Neural crest cell (in vitro differentiated cells): ENCODE results near the gene GNAO1. TPM values are rescaled to one million over a fixed set of nuclear protein-coding genes. Genes with fewer than 3 reads are reported as not detected.

Source experiments
- DNase-seq: peaks from one replicate; pipeline ENCODE4 v3.0.0; 2021; ENCODE audit warnings: low read depth, mixed read lengths, low spot score
- H3K27ac Mint-ChIP-seq: one replicate; pipeline ENCODE4 v1.8.0; 2021; ENCODE audit warnings: mild to moderate bottlenecking, mixed read lengths; ENCODE audit not compliant: unreplicated experiment
- H3K27me3 Mint-ChIP-seq: 2 replicates; pipeline ENCODE4 v1.8.0; 2021; ENCODE audit warnings: low read depth, mild to moderate bottlenecking, mixed read lengths
- H3K36me3 Mint-ChIP-seq: 2 replicates; pipeline ENCODE4 v1.8.0; 2021; ENCODE audit warnings: low read depth, mild to moderate bottlenecking, mixed read lengths
- H3K4me1 Mint-ChIP-seq: 2 replicates; pipeline ENCODE4 v1.8.0; 2021; ENCODE audit warnings: mixed read lengths
- H3K4me3 Mint-ChIP-seq: one replicate; pipeline ENCODE4 v1.8.0; 2021; ENCODE audit warnings: mild to moderate bottlenecking, mixed read lengths
- H3K9me3 Mint-ChIP-seq: 2 replicates; pipeline ENCODE4 v1.8.0; 2021; ENCODE audit warnings: mixed read lengths
- total RNA-seq: library from RNA; stranded (reverse); gene quantifications from 2 replicates; pipeline ENCODE4 v1.2.1, GENCODE V29; 2021
- TF ChIP-seq, protein P1 (sequence below): fragments of 200-600 bp; sonication (generic); conservative IDR thresholded peaks from 2 replicates; pipeline ENCODE4 v1.5.0; 2021; ENCODE audit warnings: antibody characterized with exemption, mild to moderate bottlenecking

The GNAO1 gene
- total RNA-seq, 1 donor from 2014 or later = 22.2 TPM

DNA sequence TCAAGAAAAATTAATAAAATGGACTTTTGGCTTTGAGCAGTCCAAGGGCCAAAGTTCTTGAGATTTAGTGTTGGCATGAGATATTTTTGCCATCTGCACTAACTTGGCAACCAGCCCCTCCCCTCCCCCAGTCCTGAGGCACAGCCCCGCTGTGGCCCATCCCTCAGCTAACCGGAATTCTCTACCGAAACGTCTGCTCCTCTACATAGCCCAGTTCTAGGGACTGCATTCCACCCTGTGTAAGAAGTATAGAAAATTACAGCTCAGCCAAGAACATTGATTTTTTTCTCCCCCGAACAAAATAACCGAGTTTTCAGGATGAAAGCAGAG lies 136.6 kb downstream of the GNAO1 start:
- Mint-ChIP-seq H3K9me3 (no peaks in the 10 kb centered on the region), H3K27me3 (no peaks in the 10 kb centered on the region), H3K4me1 (no peaks in the 10 kb centered on the region), H3K4me3 (no peak overlapping the region), H3K27ac (no peak overlapping the region), H3K36me3 (no peaks in the 10 kb centered on the region)
- TF ChIP-seq, protein P1, sequence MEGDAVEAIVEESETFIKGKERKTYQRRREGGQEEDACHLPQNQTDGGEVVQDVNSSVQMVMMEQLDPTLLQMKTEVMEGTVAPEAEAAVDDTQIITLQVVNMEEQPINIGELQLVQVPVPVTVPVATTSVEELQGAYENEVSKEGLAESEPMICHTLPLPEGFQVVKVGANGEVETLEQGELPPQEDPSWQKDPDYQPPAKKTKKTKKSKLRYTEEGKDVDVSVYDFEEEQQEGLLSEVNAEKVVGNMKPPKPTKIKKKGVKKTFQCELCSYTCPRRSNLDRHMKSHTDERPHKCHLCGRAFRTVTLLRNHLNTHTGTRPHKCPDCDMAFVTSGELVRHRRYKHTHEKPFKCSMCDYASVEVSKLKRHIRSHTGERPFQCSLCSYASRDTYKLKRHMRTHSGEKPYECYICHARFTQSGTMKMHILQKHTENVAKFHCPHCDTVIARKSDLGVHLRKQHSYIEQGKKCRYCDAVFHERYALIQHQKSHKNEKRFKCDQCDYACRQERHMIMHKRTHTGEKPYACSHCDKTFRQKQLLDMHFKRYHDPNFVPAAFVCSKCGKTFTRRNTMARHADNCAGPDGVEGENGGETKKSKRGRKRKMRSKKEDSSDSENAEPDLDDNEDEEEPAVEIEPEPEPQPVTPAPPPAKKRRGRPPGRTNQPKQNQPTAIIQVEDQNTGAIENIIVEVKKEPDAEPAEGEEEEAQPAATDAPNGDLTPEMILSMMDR = no peak
- no peak for DNase-seq

DNA sequence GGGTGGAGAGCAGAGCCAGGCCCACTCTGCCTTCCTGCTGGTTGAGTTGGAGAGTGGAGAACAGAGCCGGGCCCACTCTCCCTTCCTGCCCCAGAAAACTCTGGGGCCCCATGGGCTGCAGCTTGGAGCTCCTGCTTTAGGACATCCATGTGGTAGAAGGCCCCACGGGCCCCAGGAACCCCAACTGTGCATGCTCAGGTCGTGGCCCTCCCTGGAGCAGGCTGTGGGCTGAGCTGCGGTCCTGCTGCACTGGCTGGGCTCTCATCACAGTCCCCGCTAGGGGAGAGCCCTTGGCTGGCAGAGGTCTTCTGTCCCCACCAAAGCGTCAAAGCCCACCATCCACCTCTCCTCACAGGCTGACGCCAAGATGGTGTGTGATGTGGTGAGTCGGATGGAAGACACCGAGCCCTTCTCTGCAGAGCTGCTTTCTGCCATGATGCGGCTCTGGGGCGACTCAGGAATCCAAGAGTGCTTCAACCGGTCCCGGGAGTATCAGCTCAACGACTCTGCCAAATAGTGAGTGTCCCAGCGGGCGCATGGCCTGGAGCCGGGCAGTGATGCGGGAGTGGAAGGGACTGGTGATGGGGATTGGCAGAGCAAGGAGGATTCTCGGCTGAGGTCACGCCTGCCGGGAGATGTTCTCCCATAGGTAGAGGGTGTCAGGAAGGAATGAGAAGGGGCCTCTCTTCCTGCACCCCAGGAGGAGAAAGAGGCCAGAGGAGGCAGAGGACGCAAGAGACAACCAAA lies 137.2 kb downstream of the GNAO1 start:
- DNase-seq = no peak
- TF ChIP-seq, protein P1 = no peak
- Mint-ChIP-seq H3K9me3 (no peaks in the 10 kb centered on the region), H3K4me1 (no peaks in the 10 kb centered on the region), H3K4me3 (no peak overlapping the region), H3K27ac (peak overlapping the region; percentile 58), H3K27me3 (no peaks in the 10 kb centered on the region), H3K36me3 (no peaks in the 10 kb centered on the region)

DNA sequence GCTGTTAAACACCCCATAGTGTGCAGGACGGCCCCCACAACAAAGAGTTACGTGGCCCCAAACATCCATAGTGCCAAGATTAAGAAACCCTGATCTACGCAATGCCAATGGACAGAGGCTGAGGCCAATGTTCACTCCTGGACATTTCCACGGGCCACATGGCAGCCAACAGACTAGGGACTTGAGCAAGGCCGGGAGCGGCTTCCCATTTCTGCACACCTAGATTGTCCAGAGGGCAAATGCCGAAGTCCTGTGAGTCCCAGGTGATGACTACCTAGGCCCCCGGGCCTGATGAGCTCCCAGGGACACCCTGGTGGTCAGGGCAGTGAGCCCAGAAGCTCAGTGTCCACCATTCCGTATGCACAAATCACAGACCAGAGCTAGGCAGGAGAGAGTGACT lies 138.6 kb downstream of the GNAO1 start:
- no peaks in the 10 kb centered on the region for H3K36me3 Mint-ChIP-seq
- no peak for DNase-seq
- H3K27ac Mint-ChIP-seq = no peak overlapping the region
- TF ChIP-seq, protein P1 = no peak
- H3K9me3 Mint-ChIP-seq = no peaks in the 10 kb centered on the region
- H3K4me3 Mint-ChIP-seq = no peak overlapping the region
- H3K27me3 Mint-ChIP-seq = no peaks in the 10 kb centered on the region
- no peaks in the 10 kb centered on the region for H3K4me1 Mint-ChIP-seq

DNA sequence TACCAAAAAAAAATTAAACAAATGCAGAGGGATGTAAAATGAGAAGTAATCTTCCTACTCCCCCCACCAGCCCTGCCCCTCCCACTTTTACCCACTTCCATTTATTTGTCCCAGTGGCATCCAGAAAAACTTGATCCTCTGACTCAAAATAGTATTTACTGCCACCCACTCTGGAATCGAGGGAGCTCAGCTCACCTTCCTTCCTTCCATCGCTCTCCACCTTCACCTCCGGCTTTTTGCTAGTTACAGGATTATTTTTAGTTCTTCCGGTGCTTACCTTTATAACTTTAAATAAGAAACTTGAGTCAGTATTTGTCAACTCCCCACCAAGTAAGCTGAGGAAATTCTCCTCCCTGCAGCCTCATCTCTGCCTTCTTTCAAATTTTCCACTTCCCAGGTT lies 139.2 kb downstream of the GNAO1 start:
- Mint-ChIP-seq H3K4me1 (no peaks in the 10 kb centered on the region), H3K36me3 (no peaks in the 10 kb centered on the region), H3K4me3 (no peak overlapping the region), H3K27ac (no peak overlapping the region), H3K9me3 (no peaks in the 10 kb centered on the region), H3K27me3 (no peaks in the 10 kb centered on the region)
- TF ChIP-seq, protein P1 = no peak
- no peak for DNase-seq

DNA sequence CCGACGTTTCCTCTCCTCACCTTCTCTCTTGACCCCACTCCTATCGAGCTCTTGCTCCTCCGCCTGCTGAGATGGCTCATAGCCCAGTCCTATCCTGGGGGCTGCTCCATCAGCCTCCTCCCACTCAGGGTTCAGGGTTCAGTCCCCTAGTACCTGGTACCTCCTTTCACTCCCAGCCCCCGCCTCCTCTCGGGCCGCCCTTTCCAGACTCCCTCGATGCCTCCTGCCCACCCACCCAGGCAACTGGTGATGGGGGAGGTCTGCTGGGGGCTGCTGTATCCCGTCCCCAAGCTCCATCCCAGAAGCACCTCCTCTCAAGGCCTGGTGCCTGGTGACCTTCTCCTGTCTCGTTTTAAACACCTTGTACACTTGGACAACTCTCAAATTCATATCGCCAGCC lies 140.1 kb downstream of the GNAO1 start:
- H3K36me3 Mint-ChIP-seq = no peaks in the 10 kb centered on the region
- no peaks in the 10 kb centered on the region for H3K9me3 Mint-ChIP-seq
- no peak overlapping the region for H3K4me3 Mint-ChIP-seq
- H3K27ac Mint-ChIP-seq = no peak overlapping the region
- H3K4me1 Mint-ChIP-seq = no peaks in the 10 kb centered on the region
- no peaks in the 10 kb centered on the region for H3K27me3 Mint-ChIP-seq
- TF ChIP-seq, protein P1 = no peak
- no peak for DNase-seq
